Subcutaneous adipose tissue (tissue), 4 donors: ENCODE measurements around the gene CAMP. TPM values are rescaled to one million over a fixed set of nuclear protein-coding genes. Genes with fewer than 3 reads are reported as not detected.

Experiments used
- total RNA-seq, 4 donors: library from RNA; depleted of rRNA; stranded (reverse); fragments of >200 nt; gene quantifications; one replicate each; pipeline ENCODE4 v1.1.0, GENCODE V29; 2016
- TF ChIP-seq, protein P1 (sequence below): fragments of 450-650 bp; IDR thresholded peaks from one replicate; pipeline ENCODE4 v1.5.1; 2016; ENCODE audit warnings: low read depth, mild to moderate bottlenecking, control low read depth, antibody characterized with exemption, moderate library complexity

Gene CAMP
- total RNA-seq, 4 donors from 2014 or later, result 21.4 TPM; not detected in 3

DNA sequence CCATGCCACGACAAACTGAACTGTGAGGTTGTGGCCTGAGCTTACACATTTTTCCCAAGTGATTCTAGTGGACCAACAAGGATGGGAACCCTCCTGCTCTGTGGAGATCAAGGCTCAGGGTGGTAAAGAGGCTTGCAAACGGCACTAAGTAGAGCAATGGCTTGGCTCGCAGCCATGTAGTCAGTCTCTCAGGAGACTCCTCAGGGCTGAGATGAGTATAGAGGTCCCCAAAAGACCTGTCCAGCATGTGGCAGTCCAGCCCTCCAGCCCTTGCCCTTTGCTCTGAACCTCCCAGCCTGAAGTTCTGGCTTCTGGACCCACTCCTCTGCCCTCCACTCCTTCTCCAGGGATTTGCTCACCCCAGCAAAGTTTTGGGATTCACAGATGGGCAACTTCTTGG, 8.3 kb upstream of the CAMP start:
- TF ChIP-seq, protein P1, sequence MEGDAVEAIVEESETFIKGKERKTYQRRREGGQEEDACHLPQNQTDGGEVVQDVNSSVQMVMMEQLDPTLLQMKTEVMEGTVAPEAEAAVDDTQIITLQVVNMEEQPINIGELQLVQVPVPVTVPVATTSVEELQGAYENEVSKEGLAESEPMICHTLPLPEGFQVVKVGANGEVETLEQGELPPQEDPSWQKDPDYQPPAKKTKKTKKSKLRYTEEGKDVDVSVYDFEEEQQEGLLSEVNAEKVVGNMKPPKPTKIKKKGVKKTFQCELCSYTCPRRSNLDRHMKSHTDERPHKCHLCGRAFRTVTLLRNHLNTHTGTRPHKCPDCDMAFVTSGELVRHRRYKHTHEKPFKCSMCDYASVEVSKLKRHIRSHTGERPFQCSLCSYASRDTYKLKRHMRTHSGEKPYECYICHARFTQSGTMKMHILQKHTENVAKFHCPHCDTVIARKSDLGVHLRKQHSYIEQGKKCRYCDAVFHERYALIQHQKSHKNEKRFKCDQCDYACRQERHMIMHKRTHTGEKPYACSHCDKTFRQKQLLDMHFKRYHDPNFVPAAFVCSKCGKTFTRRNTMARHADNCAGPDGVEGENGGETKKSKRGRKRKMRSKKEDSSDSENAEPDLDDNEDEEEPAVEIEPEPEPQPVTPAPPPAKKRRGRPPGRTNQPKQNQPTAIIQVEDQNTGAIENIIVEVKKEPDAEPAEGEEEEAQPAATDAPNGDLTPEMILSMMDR, result no peak

DNA sequence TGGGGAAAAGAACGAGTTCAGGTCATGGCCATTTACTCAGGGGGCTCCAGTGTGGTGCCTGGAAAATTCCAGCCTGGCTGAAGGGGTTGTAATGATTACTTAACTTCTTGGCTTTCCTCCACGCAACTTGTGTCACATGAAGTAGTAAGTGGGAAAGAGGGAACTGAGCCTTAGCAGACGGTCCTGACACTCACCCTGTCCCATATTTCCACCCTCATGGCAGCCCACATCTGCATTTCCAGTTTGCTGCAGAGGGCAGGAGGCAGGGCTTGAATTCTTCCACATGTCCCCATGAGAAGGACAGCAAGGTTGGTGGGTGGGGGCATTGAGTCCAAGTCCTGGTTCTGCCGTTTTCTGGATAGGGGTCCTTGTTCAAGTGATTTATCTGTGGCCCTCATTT, 7.8 kb upstream of the CAMP start:
- TF ChIP-seq, protein P1, result no peak

DNA sequence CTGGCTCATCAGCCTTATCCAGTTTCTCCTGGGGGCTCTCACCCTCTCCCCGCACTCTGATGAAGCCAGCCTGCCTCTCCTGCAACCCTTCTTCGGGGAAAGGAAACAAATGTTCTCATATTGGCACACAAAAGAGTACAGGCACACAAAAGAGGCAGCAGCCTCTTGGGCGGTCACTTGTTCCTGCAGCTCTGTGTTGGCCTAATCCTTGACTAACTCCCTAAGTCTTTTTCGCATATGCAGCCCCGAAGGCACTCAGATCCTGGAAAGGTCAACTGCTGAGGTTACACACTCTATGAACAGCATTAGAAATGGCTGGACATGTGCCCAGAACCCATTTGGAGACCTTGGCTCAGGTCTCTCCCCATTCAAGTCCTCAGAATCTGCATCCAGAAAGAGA, 7.4 kb upstream of the CAMP start:
- TF ChIP-seq, protein P1, result no peak

DNA sequence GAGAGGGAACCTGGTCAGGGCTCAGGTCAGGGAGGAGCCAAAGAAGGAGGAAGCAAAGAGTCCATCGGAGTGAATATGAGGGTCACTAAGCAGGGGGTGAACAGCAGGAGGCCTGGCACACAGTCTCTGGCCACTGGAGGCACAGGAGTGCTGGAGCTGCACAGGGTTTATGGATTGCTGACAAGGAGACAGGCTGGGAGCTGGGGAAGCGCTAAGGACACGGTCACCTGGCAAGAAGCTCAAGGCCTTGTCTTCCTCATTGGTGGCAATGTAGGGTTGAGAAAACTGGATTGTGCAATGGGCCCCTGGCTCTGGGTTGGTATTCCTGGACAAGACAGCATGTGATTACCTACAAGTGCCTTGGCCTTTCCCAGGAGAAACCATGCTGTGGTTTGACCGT, 5.8 kb upstream of the CAMP start:
- TF ChIP-seq, protein P1, result no peak

DNA sequence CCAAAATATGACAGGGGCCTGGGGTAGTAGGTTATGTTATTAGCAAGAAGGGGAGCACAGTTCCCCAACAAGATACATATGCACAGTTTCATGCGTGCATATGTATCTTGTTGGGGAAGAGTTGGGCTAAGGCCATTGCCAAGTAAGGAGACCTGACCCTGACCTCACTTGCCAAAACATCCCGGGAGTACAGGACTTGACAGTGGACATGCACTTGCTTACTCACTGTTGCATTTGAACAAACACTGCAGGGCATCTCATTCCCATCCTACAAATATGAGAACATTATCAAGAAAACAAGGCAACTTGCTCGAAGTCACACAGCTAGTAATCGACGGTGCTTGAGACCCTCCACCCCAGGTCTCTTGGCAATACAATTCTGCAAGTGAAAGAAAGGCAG, 4.8 kb upstream of the CAMP start:
- TF ChIP-seq, protein P1, result no peak

DNA sequence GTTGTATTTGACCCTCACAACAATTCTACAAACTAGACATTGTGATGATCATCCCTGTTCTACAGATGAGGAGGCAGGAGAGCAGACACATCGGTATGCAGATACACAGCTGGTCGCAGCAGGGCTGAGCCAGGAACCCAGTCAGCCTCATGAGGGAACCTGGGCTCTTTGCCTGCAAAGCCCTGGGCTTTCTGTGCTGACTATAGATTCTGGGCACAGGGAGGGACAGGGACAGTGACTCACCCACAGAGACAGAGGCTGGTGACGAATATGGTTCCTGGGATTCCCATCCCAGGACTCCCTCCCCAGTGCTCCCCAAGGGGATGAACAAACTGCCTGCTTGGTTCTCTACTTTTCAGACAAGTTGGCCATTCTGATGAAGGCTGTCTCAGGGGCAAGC, 3.8 kb upstream of the CAMP start:
- TF ChIP-seq, protein P1, result no peak

DNA sequence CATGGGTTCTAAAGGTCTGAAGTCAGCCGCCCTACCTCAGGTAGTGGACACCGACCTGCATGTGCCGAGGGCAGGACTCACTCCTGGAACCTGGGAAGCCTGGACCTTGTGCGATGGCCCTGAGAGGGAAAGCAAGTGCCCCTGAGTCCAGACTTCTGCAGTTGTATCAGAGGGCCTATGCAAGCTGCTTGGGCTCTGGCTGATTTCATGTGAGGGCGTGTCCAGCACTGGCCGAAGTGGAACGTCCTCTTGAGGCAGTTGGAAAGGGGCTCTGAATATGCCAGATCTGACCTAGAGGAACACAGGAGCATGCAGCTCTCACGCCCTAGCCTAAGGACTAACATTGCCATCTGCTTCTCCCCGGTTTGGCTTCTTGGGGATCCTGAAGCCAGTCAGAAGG, 2.5 kb upstream of the CAMP start:
- TF ChIP-seq, protein P1, result no peak
